SK-N-SH (cell line): Measurements from ENCODE around the gene MST1. TPM values are rescaled to one million over a fixed set of nuclear protein-coding genes. Genes with fewer than 3 reads are reported as not detected.

Experiments
- CTCF ChIA-PET: fragments of 300-600, 350-600 bp; formaldehyde crosslinking; extraction: SDS; loops from one replicate; lab custom pipeline; 2021; lab: Yijun Ruan, JAX
- POLR2A ChIA-PET: fragments of 350-600 bp; sonication (Branson Sonifier 250); formaldehyde crosslinking; extraction: SDS; loops from one replicate; lab custom pipeline; 2020; ENCODE audit warnings: antibody characterized with exemption, inconsistent platforms; lab: Yijun Ruan, JAX
- DNase-seq: peaks from one replicate; pipeline ENCODE4 v3.0.0; 2012
- H2AFZ ChIP-seq: fragments of 200-600 bp; sonication (generic); 2 replicates; pipeline ENCODE4 v1.8.1; 2016; ENCODE audit warnings: antibody characterized with exemption, mild to moderate bottlenecking, low read depth
- H3F3A ChIP-seq: fragments of 200-600 bp; sonication (generic); replicated peaks from 2 replicates; pipeline ENCODE3; 2016; ENCODE audit warnings: antibody characterized with exemption, mild to moderate bottlenecking; ENCODE audit not compliant: insufficient read depth
- H3K27ac ChIP-seq, 2 experiments: fragments of 200-500 bp in 1 of 2; fragments of 200-600 bp in 1 of 2; sonication (Bioruptor generic) in 1 of 2; sonication (generic), shearing (Covaris generic) in 1 of 2; 2 replicates each; pipeline versions ENCODE4 v1.5.1 to v1.6.1; 2014 to 2016; ENCODE audit warnings: low read depth in 2 of 2, inconsistent platforms in 1 of 2, low read length in 1 of 2, mild to moderate bottlenecking in 1 of 2, mixed read lengths in 1 of 2
- H3K27me3 ChIP-seq: fragments of 200-600 bp; sonication (generic), shearing (Covaris generic); 2 replicates; pipeline ENCODE4 v1.6.1; 2016; ENCODE audit warnings: mixed run types; ENCODE audit not compliant: insufficient read depth
- H3K36me3 ChIP-seq, 2 experiments: fragments of 200-500 bp in 1 of 2; fragments of 200-600 bp in 1 of 2; sonication (Bioruptor generic) in 1 of 2; sonication (generic) in 1 of 2; replicated peaks in 1 of 2; 2 replicates each; pipeline versions ENCODE3 to v1.5.1; 2014 to 2016; ENCODE audit warnings: low read length in 1 of 2, mild to moderate bottlenecking in 1 of 2; ENCODE audit not compliant: insufficient read depth in 2 of 2, control insufficient read depth in 1 of 2
- H3K4me1 ChIP-seq, 2 experiments: fragments of 200-500 bp in 1 of 2; fragments of 200-600 bp in 1 of 2; sonication (Bioruptor generic) in 1 of 2; sonication (generic), shearing (Covaris generic) in 1 of 2; 2 replicates each; pipeline versions ENCODE4 v1.5.1 to v1.6.1; 2014 to 2016; ENCODE audit warnings: low read depth in 1 of 2, low read length in 1 of 2, mixed run types in 1 of 2; ENCODE audit not compliant: insufficient read depth in 2 of 2, control insufficient read depth in 1 of 2
- H3K4me2 ChIP-seq: fragments of 200-600 bp; sonication (generic), shearing (Covaris generic); 2 replicates; pipeline ENCODE4 v1.6.1; 2017; ENCODE audit warnings: mixed run types
- H3K4me3 ChIP-seq, 2 experiments: fragments of 200-500 bp in 1 of 2; fragments of 200-600 bp in 1 of 2; sonication (Bioruptor generic) in 1 of 2; sonication (generic), shearing (Covaris generic) in 1 of 2; 2 replicates each; pipeline versions ENCODE4 v1.5.1 to v1.8.1; 2014 to 2016; ENCODE audit warnings: low read depth in 2 of 2, inconsistent platforms in 1 of 2, low read length in 1 of 2, mild to moderate bottlenecking in 1 of 2, mixed read lengths in 1 of 2, moderate library complexity in 1 of 2
- H3K79me2 ChIP-seq: fragments of 200-600 bp; sonication (generic); 2 replicates; pipeline ENCODE4 v1.8.1; 2017; ENCODE audit warnings: mild to moderate bottlenecking; ENCODE audit not compliant: insufficient read depth
- H3K9ac ChIP-seq: fragments of 200-600 bp; sonication (generic); 2 replicates; pipeline ENCODE4 v1.6.1; 2017; ENCODE audit warnings: mixed run types
- H3K9me2 ChIP-seq: fragments of 200-600 bp; sonication (generic); 2 replicates; pipeline ENCODE4 v1.6.1; 2017; ENCODE audit warnings: mixed run types
- H3K9me3 ChIP-seq: fragments of 200-600 bp; sonication (generic); 2 replicates; pipeline ENCODE4 v1.6.1; 2017; ENCODE audit warnings: mixed run types, mild to moderate bottlenecking, moderate library complexity
- H4K20me1 ChIP-seq: fragments of 200-600 bp; sonication (generic); 2 replicates; pipeline ENCODE4 v1.6.1; 2017; ENCODE audit warnings: mild to moderate bottlenecking, mixed run types; ENCODE audit not compliant: insufficient read depth
- ELF1 ChIP-seq: IDR thresholded peaks from 2 replicates; pipeline ENCODE4 v1.4.0; 2012
- EP300 ChIP-seq, 2 experiments: IDR thresholded peaks; 2 replicates each; pipeline versions ENCODE4 v1.4.0 to v1.6.1; 2012; ENCODE audit warnings: borderline replicate concordance in 1 of 2, low read depth in 1 of 2, low read length in 1 of 2
- EZH2phosphoT487 ChIP-seq: fragments of 200-600 bp; sonication (generic); IDR thresholded peaks from 2 replicates; pipeline ENCODE4 v1.6.1; 2017; ENCODE audit warnings: low read depth, mixed run types, mild to moderate bottlenecking, antibody characterized with exemption, moderate library complexity, borderline replicate concordance
- FOSL2 ChIP-seq: IDR thresholded peaks from 2 replicates; pipeline ENCODE4 v1.4.0; 2012; ENCODE audit warnings: low read depth, mild to moderate bottlenecking, moderate library complexity, borderline replicate concordance
- FOXM1 ChIP-seq: IDR thresholded peaks from 2 replicates; pipeline ENCODE4 v1.4.0; 2012; ENCODE audit warnings: low read depth, mild to moderate bottlenecking
- GATA2 ChIP-seq: sonication (generic); formaldehyde crosslinking; IDR thresholded peaks from 2 replicates; pipeline ENCODE4 v1.5.0; 2020; ENCODE audit warnings: mild to moderate bottlenecking, missing genetic modification reagents
- MEF2A ChIP-seq: IDR thresholded peaks from 2 replicates; pipeline ENCODE4 v1.4.0; 2012; ENCODE audit warnings: low read depth, borderline replicate concordance
- NFIC ChIP-seq: IDR thresholded peaks from 2 replicates; pipeline ENCODE4 v1.4.0; 2012; ENCODE audit warnings: borderline replicate concordance
- NRF1 ChIP-seq: IDR thresholded peaks from 2 replicates; pipeline ENCODE4 v1.6.1; 2012; ENCODE audit warnings: low read depth, mild to moderate bottlenecking, low read length
- RCOR1 ChIP-seq: fragments of 150-350 bp; IDR thresholded peaks from 2 replicates; pipeline ENCODE4 v1.6.1; 2017; ENCODE audit warnings: antibody characterized with exemption, low read length
- RFX5 ChIP-seq: IDR thresholded peaks from 2 replicates; pipeline ENCODE4 v1.6.1; 2012; ENCODE audit warnings: mild to moderate bottlenecking, improper control_type of control experiment, low read length
- RXRA ChIP-seq: IDR thresholded peaks from 2 replicates; pipeline ENCODE4 v1.4.0; 2012; ENCODE audit warnings: low read depth, mild to moderate bottlenecking, borderline replicate concordance
- TCF12 ChIP-seq: IDR thresholded peaks from 2 replicates; pipeline ENCODE4 v1.4.0; 2012
- TEAD4 ChIP-seq: IDR thresholded peaks from 2 replicates; pipeline ENCODE4 v1.4.0; 2012; ENCODE audit warnings: mild to moderate bottlenecking, borderline replicate concordance; ENCODE audit not compliant: insufficient read depth
- YY1 ChIP-seq: IDR thresholded peaks from 2 replicates; pipeline ENCODE4 v1.4.0; 2012; ENCODE audit warnings: low read depth, mild to moderate bottlenecking
- WGBS: methylation state at CpG from one replicate; pipeline ENCODE4 v1.1.6; 2017; ENCODE audit warnings: low lambda C conversion rate; 5-methylcytosine and 5-hydroxymethylcytosine counted together
- polyA plus RNA-seq, 3 experiments: library from polyadenylated mRNA; depleted of rRNA; stranded (reverse); fragments of >200 nt; gene quantifications; 2 replicates each; pipeline ENCODE4 v1.2.3, GENCODE V29; 2012
- TF ChIP-seq, protein P1 (sequence below): IDR thresholded peaks from 2 replicates; pipeline ENCODE4 v1.4.0; 2012; ENCODE audit warnings: low read depth, borderline replicate concordance
- TF ChIP-seq, protein P2 (sequence below): fragments of 150-350 bp; IDR thresholded peaks from 2 replicates; pipeline ENCODE4 v1.6.1; 2017; ENCODE audit warnings: antibody characterized with exemption, low read length, low read depth, borderline replicate concordance
- TF ChIP-seq, protein P3 (sequence below): fragments of 150-350 bp; IDR thresholded peaks from 2 replicates; pipeline ENCODE4 v1.6.1; 2016; ENCODE audit warnings: mild to moderate bottlenecking, low read depth, low read length
- TF ChIP-seq, protein P4 (sequence below): IDR thresholded peaks from 2 replicates; pipeline ENCODE4 v1.4.0; 2012; ENCODE audit warnings: low read depth
- TF ChIP-seq, protein P5 (sequence below): IDR thresholded peaks from 2 replicates; pipeline ENCODE4; 2012

Gene MST1
- polyA plus RNA-seq, 1 of the 3 experiments (the other 2 are of a cell fraction), result 35.1 TPM

DNA sequence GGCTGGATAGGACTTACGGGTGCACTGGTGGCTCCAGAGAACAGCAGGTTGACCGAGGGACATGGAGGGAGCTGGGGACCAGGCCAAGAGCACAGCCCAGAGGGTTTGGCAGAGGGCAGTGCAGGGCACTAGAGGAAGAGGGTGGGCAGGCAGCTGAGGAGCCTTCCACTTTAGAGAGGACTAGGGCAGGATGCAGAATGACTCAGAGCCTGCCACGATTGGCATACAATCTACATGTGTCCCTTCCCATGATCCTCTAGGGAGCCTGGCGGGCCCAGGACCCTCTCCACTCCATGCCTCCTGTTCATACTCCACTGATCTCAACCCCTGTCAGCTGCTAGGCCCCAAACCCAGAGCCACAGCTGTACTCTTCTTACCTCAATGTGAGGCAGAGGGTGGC lies 29.5 kb downstream of the MST1 start:
- DNase-seq, result no peak

DNA sequence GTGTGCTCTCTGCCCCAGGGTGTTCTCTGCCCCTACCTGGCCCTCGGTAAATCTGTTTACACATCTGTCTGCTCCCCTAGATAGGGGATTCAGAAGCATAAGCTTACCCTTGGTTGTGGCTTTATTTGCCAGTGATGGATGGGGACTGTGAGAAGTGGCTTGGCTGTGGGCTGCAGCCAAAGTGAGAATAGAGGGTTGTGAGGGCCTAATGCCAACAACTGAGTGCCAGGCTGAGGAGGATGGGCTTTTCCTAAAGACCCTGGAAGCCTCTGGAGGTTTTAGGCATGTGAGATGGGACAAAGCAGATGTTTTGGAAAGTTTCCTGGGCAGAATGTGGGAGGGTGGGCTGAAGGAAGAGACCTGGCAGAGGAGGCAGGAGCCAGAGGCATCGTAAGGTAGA lies 30.6 kb downstream of the MST1 start:
- ChIA-PET CTCF (interaction anchor here (1.0 to 2.1 kb wide), 2 partner anchors 13 to 119 kb away, joined by 4 to 9 read pairs; no protein-coding TSS in a partner anchor), POLR2A (no interaction called here)
- Histone ChIP-seq H3K79me2 (no peaks in the 10 kb centered on the region), H3K27me3 (no peaks in the 10 kb centered on the region), H4K20me1 (no peaks in the 10 kb centered on the region), H3K4me1 (no peaks in the 10 kb centered on the region), H3K36me3 (no peaks in the 10 kb centered on the region), H3K4me2 (no peak overlapping the region), H3K9me2 (no peaks in the 10 kb centered on the region), H3F3A (no peaks in the 10 kb centered on the region), H3K27ac (no peak overlapping the region), H3K4me3 (no peak overlapping the region), H2AFZ (no peak overlapping the region), H3K9ac (no peak overlapping the region), H3K9me3 (no peaks in the 10 kb centered on the region)
- TF ChIP-seq FOSL2 (no peak), EP300 (IDR thresholded peaks at IDR 0.05; ENCODE audit: borderline replicate concordance in 1 of 2, low read depth in 1 of 2, low read length in 1 of 2) (no peak), RCOR1 (no peak), FOXM1 (no peak), RXRA (no peak), RFX5 (no peak), TCF12 (no peak), TEAD4 (no peak), MEF2A (no peak), GATA2 (CRISPR knock-in tag) (no peak)
- TF ChIP-seq, protein P1, sequence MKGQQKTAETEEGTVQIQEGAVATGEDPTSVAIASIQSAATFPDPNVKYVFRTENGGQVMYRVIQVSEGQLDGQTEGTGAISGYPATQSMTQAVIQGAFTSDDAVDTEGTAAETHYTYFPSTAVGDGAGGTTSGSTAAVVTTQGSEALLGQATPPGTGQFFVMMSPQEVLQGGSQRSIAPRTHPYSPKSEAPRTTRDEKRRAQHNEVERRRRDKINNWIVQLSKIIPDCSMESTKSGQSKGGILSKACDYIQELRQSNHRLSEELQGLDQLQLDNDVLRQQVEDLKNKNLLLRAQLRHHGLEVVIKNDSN, result no peak
- DNase-seq, result no peak
- 53% methylated on average over 2 of the region's 2 CpGs for WGBS

More for the DNA sequence above, 29.5 kb downstream of the MST1 start:
- H2AFZ ChIP-seq, result no peak overlapping the region
- ChIA-PET POLR2A (no interaction called here), CTCF (interaction anchor here (1.3 to 2.6 kb wide), 2 partner anchors 12 to 120 kb away, joined by 5 to 15 read pairs; no protein-coding TSS in a partner anchor)
- no peak overlapping the region for H3K9ac ChIP-seq
- no peaks in the 10 kb centered on the region for H4K20me1 ChIP-seq
- 100% methylated on average over 1 of the region's 4 CpGs for WGBS
- no peaks in the 10 kb centered on the region for H3K36me3 ChIP-seq
- no peak overlapping the region for H3K4me3 ChIP-seq
- TF ChIP-seq, protein P2, sequence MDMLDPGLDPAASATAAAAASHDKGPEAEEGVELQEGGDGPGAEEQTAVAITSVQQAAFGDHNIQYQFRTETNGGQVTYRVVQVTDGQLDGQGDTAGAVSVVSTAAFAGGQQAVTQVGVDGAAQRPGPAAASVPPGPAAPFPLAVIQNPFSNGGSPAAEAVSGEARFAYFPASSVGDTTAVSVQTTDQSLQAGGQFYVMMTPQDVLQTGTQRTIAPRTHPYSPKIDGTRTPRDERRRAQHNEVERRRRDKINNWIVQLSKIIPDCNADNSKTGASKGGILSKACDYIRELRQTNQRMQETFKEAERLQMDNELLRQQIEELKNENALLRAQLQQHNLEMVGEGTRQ, result no peak
- TF ChIP-seq NFIC (no peak), RCOR1 (no peak), EP300 (IDR thresholded peaks at IDR 0.05; ENCODE audit: borderline replicate concordance in 1 of 2, low read depth in 1 of 2, low read length in 1 of 2) (no peak), MEF2A (no peak), RXRA (no peak), GATA2 (CRISPR knock-in tag) (no peak), YY1 (no peak), ELF1 (no peak), NRF1 (no peak), TEAD4 (no peak), EZH2phosphoT487 (no peak)
- TF ChIP-seq, protein P3, sequence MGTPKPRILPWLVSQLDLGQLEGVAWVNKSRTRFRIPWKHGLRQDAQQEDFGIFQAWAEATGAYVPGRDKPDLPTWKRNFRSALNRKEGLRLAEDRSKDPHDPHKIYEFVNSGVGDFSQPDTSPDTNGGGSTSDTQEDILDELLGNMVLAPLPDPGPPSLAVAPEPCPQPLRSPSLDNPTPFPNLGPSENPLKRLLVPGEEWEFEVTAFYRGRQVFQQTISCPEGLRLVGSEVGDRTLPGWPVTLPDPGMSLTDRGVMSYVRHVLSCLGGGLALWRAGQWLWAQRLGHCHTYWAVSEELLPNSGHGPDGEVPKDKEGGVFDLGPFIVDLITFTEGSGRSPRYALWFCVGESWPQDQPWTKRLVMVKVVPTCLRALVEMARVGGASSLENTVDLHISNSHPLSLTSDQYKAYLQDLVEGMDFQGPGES, result no peak
- TF ChIP-seq, protein P4, sequence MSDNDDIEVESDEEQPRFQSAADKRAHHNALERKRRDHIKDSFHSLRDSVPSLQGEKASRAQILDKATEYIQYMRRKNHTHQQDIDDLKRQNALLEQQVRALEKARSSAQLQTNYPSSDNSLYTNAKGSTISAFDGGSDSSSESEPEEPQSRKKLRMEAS, result no peak
- TF ChIP-seq, protein P5, sequence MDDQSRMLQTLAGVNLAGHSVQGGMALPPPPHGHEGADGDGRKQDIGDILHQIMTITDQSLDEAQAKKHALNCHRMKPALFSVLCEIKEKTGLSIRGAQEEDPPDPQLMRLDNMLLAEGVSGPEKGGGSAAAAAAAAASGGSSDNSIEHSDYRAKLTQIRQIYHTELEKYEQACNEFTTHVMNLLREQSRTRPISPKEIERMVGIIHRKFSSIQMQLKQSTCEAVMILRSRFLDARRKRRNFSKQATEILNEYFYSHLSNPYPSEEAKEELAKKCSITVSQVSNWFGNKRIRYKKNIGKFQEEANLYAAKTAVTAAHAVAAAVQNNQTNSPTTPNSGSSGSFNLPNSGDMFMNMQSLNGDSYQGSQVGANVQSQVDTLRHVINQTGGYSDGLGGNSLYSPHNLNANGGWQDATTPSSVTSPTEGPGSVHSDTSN, result no peak
- TF ChIP-seq, all 33 proteins: peak for 0
- no peaks in the 10 kb centered on the region for H3F3A ChIP-seq
- no peak overlapping the region for H3K4me2 ChIP-seq
- no peaks in the 10 kb centered on the region for H3K79me2 ChIP-seq
- no peaks in the 10 kb centered on the region for H3K9me2 ChIP-seq
- no peaks in the 10 kb centered on the region for H3K9me3 ChIP-seq
- no peaks in the 10 kb centered on the region; a peak in 1 of 4 replicates for H3K4me1 ChIP-seq
- no peak overlapping the region for H3K27ac ChIP-seq
- H3K27me3 ChIP-seq, result no peaks in the 10 kb centered on the region
